Activated effector memory CD4-positive, alpha-beta T cell treated with anti-CD3 and anti-CD28 coated beads, Interleukin-2, amount 50 U/mL, for 16 hours (primary cell): ENCODE measurements around the gene SKAP1.
"Not testable (repeated sequence)": the region's sequence is repeated elsewhere in the genome, so short reads cannot be mapped to it uniquely, and the experiment has no call there.

Experiments used
- DNase-seq: peaks from one replicate; pipeline ENCODE4 v3.0.0-alpha.2; 2020

Gene SKAP1

DNA sequence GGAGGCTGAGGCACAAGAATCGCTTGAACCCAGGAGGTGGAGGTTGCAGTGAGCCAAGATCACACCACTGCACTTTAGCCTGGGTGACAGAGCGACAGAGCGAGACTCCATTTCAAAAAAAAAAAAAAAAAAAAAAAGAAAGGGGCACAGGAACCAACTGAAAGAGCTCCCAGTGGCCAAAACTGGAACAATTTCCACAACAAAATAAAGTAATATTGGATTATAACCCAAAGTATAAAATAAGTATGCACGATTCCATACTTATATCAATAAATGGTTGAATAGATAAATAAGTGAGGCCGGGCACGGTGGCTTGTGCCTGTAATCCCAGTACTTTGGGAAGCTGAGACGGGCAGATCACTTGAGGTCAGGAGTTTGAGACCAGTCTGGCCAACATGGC, 19.2 kb downstream of the SKAP1 start:
- not testable (repeated sequence) for DNase-seq

GRCh38 chr17:48409607-48410006, 20.4 kb downstream of the SKAP1 start:
- no peak for DNase-seq

GRCh38 chr17:48406936-48407567, 23.0 kb downstream of the SKAP1 start:
- DNase-seq: no peak

GRCh38 chr17:48394821-48395220, 35.2 kb downstream of the SKAP1 start:
- no peak for DNase-seq

DNA sequence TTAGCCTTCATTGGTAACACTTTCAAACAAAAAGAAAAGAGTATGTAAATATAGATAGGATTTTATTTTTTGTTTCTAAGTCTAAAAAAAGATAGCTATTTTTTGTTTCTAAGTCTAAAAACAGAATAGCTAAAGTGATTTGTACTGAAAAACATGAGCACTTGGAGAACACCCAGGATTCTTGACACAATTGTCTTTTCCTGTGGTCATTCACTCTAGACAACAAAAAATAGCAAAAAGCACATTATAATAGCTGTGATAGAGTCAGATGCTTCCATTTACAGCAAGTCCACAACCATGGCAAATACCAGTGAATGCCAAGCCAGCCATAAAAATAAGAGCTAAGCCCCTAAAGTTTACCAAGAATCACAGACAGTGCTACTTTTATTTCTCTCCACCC, 36.7 kb downstream of the SKAP1 start:
- DNase-seq: no peak

GRCh38 chr17:48392857-48393256, 37.2 kb downstream of the SKAP1 start:
- DNase-seq: no peak

- DNase-seq: no peak
These were observed 38.6 kb downstream of the SKAP1 start for GRCh38 chr17:48391444-48391843.

- DNase-seq: no peak
These were observed 40.1 kb downstream of the SKAP1 start for GRCh38 chr17:48389903-48390302.

DNA sequence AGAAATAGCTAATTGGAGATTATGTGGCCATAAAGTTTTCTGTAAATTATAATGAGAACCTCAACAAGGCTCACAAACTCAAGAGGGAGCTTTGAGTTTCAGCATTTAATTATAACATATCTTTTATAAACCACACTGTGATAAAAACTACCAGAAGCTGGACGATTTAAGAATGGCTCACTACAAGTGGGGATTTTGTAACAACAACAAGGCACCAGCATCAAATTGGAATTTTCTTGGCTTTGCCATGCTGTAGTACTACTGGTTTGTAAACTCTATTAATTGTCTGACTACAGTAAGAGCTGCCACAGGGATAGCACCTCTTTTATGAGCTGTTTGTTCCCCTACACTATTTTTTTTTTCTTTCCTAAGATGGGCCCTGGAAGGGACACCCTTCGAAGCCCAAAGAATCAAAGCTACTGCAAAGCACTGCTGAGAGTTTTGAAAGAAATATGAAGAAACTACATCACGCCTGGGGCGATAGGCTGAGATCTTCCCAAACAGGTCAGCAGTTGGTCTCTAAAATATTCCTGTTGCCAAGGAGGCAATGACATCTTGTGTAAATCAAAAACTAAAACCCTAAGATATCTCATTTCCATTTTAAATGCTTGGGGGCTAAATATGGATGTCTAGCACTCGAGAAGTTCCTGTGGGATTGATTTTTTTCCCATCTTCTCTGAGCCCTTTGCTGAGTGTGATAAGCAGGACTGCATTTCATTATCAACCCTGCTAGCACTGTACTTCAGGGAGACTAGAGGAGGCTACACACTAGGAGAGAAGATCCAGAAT, 40.9 kb downstream of the SKAP1 start:
- DNase-seq: no peak

DNA sequence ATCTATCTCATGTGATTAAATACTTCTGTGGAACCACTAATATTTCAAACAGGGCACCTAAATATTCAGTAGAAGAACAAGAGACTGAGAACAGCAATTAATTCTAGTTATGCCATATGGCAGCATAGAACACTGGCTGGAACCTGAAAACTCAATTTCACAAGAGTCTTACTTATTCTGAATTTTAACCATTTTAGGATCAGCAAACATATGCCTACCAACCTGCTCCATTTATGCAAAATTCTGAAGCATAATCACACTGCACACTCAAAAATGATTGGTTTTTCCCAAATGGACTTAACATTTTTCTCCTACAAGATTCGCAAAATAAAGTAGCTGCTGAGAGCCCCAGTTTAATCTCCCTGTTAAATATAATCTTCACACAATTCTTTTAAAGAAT, 43.2 kb downstream of the SKAP1 start:
- DNase-seq: no peak

DNA sequence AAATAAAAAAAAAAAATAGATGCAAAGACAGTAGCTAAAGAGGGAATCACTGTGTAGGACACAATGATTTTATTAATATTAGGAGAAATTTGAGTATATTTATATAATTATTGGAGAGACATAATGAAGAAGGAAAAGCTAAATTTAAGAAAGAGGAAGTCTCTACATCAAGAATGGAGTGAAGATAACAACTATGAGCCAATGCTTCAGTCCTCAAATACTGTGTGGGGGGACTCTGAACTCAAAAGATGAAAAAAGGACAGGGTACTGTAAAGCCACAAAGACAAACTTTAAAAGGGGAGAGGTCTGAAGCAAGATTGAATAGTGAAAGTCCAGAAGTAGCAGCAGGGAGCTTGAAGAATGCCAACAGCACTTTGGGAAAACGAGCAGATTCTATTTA, 44.7 kb downstream of the SKAP1 start:
- no peak for DNase-seq

DNA sequence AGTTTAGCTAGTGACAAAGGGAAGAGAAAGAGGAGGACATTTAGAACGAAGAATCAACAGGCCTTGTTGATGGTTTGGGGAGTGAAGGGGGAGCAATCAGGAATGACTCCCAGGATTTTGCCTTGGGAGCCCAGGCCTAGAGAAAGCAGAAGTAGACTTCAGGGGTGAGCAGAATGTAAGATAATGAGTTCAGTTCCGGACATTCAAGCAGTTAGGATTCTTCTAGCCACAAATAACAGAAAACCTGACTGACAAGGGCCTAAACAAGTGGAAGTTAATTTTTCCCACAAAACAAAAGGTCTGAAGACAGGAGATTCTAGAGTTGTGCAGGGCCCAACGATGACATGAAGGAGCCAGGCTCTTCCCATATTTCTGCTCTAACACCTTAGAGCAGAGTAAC, 45.9 kb downstream of the SKAP1 start:
- no peak for DNase-seq

DNA sequence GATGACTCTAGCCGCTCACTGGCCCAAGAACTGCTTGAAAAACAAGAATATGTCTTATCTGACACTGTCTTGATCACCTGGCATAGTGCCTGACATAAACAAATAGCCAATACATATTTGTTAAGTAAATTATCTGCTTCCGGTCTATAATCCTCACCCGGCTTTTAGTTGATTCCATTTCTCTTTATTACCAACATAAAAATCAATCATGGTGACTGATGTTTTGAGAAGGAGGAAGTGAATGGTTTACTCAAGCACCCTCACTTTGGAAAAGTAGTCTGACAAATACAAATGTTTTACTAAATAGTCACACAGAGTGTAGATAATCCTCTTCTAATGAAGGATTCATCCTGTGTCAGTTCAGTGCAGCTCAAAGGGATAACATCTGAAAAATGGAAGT, 47.0 kb downstream of the SKAP1 start:
- no peak for DNase-seq

- no peak for DNase-seq
These were observed 51.2 kb downstream of the SKAP1 start for GRCh38 chr17:48378708-48379392.

GRCh38 chr17:48378238-48378637, 51.8 kb downstream of the SKAP1 start:
- DNase-seq: no peak

DNA sequence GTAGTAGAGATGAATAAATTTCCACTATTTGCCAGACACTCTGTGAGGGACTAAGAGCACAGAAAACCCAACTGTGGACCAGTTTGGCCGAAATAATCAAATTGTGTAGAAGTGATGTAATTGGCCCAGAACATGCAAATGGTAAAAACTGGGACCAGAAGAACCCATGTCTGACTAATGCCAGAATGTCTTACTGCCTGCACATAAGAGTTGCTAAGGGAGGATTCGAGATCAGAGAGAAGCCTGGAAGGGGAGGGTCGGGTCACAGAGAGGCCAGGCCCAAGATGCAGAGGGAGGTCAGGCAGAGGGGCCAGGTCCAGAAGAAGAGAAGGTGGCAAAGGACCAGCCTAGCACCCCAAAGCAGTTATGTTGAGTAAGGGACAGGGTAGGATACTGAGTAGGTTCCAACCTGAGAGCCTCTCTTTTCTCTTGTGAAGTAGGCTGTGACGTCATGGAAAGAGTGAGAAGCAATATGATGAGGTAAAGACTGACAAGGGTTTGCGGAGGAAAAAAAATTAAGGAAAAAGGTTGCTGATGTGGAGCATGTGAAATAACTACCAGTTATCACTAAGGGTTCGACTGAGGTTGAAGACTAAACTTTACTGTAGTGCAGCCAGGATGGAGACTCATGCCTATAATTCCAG, 53.2 kb downstream of the SKAP1 start:
- DNase-seq: no peak

GRCh38 chr17:48375356-48375755, 54.7 kb downstream of the SKAP1 start:
- DNase-seq: no peak

DNA sequence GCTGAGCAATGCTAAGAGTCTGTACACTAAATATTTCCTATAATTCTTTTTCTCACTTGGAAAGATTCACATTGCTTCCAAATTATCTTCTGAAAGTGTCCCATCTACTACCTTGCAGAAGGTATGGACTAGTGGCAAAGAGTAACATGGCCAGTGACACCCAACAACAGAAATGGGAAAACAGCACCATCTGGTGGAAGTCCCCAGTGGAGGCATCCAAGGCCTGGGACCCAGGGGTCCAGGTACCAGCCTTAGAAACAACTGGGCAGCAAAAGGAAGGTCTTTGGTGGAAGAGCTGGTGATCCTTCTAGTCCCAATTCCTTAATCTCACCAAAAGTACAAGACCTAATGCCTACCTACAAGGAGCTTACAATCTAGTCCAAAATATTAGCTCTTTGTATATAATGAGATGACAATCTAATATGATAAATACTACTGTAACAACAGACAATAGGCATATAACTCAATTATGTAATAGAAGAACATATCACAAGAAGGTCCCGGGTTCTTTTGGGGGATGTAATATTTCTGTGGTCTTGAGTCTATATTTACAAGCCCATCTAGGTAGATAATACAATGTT, 55.3 kb downstream of the SKAP1 start:
- peak; percentile 69 for DNase-seq

GRCh38 chr17:48373883-48374282, 56.1 kb downstream of the SKAP1 start:
- DNase-seq: no peak

GRCh38 chr17:48373130-48373830, 56.7 kb downstream of the SKAP1 start:
- no peak for DNase-seq

GRCh38 chr17:48368967-48369366, 61.0 kb downstream of the SKAP1 start:
- DNase-seq: not testable (repeated sequence)

DNA sequence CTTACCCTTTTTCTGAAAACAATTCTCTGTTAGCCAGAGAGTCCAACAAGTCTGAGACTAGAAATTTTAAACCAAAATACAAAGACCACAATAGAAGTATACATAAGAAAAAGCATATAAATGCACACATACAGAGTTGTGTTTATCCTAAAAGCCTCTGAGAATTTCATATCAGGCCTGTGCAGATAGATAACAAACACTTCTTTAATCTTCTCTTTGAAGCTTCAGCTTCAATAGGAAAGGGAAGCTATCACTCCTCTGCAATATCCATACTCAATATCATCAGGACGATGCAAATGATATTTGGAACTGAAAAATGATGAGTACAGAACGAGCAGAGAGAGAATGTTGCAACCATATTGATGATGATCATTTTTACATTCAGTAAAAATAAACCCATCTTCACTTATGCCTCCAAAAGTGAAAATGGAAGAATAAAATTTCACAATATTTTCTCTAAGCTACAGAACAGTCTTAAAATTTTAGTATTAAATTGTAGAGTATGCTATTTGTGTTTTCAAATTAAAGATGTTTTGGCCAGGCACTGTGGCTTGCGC, 61.6 kb downstream of the SKAP1 start:
- no peak for DNase-seq
